ENCODE results near the gene NFRKB.

DNA sequence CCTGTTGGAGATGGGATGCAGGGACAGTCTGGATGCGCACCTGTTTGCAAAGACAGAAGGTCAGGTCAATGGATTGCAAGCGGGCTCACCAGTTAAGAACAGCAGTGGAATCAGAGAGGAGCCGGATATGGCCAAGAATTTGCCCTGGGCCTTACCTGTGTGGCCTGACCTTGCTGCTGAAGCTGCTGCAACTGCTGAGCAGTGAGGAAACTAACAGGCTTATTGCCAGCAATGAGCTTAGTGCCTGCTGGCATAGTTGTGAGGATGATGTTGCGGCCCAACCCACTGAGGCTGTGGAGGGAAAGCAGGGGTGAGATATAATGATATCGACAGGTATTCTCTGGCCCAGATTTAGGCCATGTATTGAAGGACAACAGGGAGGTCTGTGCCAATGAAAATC lies 30.6 kb downstream of the NFRKB start:
- TF ChIP-seq CTCF (IDR thresholded peaks at IDR 0.05) (no peak), POLR2A (IDR thresholded peaks at IDR 0.05) (no peak)
